NCI-H2196 treated with DMSO at 0.1 percent for 48 hours (cell line): Measurements from ENCODE around the gene PLCB3.

Experiments used
- DNase-seq: peaks from one replicate; lab custom pipeline; 2025; ENCODE audit not compliant: unreplicated experiment; lab: John Stamatoyannopoulos, UW

Gene PLCB3

DNA sequence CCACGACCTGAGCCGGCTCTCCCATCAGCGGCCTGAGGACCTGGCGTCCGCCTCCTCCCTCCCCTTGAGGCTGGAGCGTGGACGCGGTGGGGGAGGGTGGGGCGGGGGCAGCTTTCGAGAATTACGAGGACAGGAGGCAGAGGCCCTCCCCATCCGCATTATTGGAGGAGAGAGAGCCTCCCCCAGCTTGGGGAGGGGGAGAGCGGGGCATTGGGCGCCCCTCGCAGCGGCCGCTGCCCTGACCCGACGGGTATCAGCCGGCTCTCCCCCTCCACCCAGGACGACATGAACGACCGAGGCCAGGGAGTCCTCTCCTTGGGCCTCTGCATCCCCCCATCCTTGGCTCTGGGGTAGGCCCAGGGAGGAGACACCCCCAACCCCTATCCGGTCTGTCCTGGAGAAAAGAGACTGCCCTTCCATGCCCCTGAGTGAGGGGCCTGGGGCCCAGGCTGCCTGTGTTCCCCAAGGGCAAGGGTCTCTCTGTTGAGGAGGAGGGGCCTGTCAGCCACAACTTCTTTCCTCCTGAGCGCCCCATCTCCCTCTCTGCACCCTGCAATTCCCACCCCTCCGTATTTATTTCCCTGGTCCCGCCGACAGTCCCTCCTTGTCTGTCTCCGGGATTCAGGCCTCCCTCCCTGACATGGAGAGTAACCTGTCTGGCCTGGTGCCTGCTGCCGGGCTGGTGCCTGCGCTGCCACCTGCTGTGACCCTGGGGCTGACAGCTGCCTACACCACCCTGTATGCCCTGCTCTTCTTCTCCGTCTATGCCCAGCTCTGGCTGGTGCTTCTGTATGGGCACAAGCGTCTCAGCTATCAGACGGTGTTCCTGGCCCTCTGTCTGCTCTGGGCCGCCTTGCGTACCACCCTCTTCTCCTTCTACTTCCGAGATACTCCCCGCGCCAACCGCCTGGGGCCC is 34.8 kb downstream of the PLCB3 start:
- DNase-seq: peak; percentile 54

DNA sequence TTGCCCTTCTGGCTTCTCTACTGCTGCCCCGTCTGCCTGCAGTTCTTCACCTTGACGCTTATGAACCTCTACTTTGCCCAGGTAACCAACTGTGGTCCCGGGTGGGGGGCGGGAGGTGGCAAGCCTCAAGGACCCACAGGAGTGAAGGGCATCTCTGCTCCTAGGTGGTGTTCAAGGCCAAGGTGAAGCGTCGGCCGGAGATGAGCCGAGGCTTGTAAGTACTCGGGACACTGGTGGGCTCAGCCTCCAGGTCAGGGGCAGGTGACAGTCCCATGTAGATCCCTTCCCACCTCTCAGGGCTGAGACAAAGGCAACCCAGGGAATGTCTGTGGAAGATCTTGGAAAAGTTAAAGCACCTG is 35.5 kb downstream of the PLCB3 start:
- no peak for DNase-seq

DNA sequence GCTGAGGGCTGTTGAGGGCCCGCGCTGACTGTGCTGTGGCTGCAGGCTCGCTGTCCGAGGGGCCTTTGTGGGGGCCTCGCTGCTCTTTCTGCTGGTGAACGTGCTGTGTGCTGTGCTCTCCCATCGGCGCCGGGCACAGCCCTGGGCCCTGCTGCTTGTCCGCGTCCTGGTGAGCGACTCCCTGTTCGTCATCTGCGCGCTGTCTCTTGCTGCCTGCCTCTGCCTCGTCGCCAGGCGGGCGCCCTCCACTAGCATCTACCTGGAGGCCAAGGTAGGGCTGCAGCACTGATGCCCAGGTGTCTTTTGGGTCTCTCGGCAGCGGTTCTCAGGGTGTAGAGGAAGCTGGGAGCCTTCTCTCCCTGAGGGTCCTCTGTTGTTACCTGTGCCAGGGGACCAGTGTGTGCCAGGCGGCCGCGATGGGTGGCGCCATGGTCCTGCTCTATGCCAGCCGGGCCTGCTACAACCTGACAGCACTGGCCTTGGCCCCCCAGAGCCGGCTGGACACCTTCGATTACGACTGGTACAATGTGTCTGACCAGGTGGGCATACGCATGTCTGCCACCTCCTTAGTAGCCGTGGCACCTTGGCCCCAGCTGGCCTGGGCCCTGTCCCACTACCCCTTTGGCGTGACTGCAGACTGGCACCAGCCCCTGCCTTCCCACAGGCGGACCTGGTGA is 36.5 kb downstream of the PLCB3 start:
- no peak for DNase-seq

DNA sequence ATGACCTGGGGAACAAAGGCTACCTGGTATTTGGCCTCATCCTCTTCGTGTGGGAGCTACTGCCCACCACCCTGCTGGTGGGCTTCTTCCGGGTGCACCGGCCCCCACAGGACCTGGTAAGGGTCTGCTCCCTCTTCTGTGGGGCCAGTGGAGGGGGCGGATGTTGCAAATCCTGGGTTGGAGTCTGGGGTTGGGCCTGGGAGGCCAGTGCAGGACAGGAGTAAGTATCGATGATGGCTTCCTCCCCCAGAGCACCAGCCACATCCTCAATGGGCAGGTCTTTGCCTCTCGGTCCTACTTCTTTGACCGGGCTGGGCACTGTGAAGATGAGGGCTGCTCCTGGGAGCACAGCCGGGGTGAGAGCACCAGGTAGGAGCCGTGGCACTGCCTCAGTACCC is 37.0 kb downstream of the PLCB3 start:
- no peak for DNase-seq

DNA sequence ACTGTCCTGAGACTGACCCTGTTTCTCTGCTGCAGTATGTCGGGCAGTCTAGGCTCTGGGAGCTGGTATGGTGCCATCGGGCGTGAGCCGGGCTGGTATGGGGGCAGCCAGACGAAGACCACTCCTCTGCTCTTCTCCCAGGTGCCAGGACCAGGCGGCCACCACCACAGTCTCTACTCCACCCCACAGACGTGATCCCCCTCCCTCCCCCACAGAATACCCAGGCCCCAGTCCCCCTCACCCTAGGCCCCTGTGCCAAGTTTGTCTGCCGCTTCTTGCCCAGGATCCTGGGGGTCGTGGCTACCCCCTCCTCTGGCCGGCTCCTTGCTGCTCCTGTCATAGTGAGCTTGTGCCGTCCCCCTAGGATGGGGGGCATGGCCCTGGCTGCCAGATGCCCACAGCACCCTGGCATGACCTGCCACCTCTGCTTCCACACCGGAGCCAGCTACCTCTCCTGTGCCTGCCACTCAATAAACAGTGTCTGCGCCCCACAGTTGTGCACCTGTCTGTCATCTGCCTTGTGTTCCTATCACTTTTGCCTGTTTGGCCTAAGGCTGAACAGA is 37.8 kb downstream of the PLCB3 start:
- DNase-seq: no peak

GRCh38 chr11:64290352-64291261 is 39.3 kb downstream of the PLCB3 start:
- no peak for DNase-seq

DNA sequence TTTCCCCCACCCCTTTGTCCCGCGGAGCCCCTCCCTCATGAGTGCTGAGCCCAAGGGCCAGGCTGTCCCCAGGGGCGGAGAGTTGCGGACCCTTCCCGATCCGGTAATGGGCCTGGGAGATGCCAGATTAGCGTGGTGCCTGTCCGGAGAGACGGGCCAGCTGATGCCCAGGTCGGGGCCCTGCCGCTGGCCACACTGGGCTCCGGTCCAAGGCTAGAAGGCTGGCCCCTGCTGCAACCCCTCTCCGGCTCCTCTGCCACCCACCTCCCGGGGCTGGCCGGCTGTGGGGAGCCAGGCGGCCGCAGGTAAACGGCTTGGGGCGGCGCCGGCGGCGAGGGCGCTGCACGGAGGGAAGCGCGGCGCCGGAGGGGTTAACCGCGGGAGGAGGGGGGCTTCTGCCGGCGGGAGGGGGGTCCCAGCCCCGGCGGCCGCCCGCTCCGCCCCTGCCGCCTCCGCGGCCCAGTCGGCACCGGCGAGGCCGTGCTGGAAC is 40.0 kb downstream of the PLCB3 start, which contains the start of gene KCNK4:
KCNK4 (plus strand) TSS at position 41 of the 490 bp plus-strand sequence. CDS start 1,717 bp downstream, outside the sequence.
- DNase-seq: no peak

- DNase-seq: no peak
Measured at GRCh38 chr11:64291752-64292459, 40.6 kb downstream of the PLCB3 start.

DNA sequence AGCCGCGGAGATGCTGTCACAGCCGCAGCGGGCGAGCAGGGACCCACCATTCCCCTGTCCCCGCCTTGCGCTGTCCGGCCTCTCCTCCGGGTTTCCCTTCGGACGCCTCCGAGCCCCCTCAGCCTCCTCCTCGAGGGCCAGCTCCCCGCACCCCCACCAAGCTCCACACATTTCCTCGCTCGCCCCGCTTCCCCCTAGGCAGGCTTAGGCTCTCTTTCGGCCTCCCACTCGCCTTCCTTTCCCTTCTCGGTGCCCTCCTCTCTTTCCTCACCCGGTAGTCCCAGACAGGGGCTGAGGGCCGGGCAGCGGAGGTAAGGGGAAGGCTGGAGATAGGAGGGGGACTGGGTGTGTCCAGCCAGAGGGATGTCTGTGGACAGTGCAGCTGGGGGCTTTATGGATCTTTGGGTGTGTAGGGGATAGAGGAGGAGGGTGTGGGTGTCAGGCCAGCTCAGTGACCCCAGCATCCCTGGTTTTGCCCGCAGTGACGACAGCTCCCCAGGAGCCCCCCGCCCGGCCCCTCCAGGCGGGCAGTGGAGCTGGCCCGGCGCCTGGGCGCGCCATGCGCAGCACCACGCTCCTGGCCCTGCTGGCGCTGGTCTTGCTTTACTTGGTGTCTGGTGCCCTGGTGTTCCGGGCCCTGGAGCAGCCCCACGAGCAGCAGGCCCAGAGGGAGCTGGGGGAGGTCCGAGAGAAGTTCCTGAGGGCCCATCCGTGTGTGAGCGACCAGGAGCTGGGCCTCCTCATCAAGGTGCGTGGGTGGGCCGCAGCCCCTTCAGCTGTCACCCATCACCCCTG is 41.3 kb downstream of the PLCB3 start:
- DNase-seq: no peak

- DNase-seq: no peak
Measured at GRCh38 chr11:64294774-64295173, 43.4 kb downstream of the PLCB3 start.

- DNase-seq: no peak
Measured at GRCh38 chr11:64295760-64296159, 44.4 kb downstream of the PLCB3 start.

- DNase-seq: no peak
Measured at GRCh38 chr11:64296236-64296635, 44.9 kb downstream of the PLCB3 start.

GRCh38 chr11:64296830-64297698 is 45.7 kb downstream of the PLCB3 start:
- DNase-seq: no peak

GRCh38 chr11:64297699-64298358 is 46.5 kb downstream of the PLCB3 start:
- no peak for DNase-seq

DNA sequence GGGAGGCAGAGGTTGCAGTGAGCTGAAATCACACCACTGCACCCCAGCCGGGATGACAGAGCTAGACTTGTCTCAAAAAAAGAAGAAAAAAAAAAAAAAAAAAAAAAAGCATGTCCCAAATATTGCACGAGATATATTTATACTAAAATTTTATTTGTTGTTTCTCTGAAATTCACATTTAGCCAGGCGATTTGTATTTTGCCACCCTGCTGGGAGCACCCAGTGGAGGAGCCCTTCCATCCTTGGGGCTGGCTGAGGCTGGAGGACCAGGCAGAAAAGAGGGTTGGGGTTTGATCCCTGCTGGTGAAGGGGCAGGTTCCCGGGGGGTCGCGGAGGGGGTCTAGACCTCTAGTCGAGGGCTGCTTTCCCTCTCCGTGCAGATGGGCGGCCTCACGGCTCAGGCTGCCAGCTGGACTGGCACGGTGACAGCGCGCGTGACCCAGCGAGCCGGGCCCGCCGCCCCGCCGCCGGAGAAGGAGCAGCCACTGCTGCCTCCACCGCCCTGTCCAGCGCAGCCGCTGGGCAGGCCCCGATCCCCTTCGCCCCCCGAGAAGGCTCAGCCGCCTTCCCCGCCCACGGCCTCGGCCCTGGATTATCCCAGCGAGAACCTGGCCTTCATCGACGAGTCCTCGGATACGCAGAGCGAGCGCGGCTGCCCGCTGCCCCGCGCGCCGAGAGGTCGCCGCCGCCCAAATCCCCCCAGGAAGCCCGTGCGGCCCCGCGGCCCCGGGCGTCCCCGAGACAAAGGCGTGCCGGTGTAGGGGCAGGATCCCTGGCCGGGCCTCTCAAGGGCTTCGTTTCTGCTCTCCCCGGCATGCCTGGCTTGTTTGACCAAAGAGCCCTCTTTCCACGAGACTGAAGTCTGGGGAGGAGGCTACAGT is 47.9 kb downstream of the PLCB3 start:
- DNase-seq: no peak

- no peak for DNase-seq
Measured at GRCh38 chr11:64299847-64300648, 48.7 kb downstream of the PLCB3 start, which contains the start of gene CATSPERZ. Gene CATSPERZ, plus strand, starts transcription at chr11:64300358. Its CDS starts 53 bp downstream, at chr11:64300411.
